ENCODE data around the gene CCDC93. TPM values are rescaled to one million over a fixed set of nuclear protein-coding genes. Genes with fewer than 3 reads are reported as not detected.

The CCDC93 gene
- total RNA-seq, 6 experiments from 2014 or later: 13.4 to 17.2 (median 14.4) TPM

DNA sequence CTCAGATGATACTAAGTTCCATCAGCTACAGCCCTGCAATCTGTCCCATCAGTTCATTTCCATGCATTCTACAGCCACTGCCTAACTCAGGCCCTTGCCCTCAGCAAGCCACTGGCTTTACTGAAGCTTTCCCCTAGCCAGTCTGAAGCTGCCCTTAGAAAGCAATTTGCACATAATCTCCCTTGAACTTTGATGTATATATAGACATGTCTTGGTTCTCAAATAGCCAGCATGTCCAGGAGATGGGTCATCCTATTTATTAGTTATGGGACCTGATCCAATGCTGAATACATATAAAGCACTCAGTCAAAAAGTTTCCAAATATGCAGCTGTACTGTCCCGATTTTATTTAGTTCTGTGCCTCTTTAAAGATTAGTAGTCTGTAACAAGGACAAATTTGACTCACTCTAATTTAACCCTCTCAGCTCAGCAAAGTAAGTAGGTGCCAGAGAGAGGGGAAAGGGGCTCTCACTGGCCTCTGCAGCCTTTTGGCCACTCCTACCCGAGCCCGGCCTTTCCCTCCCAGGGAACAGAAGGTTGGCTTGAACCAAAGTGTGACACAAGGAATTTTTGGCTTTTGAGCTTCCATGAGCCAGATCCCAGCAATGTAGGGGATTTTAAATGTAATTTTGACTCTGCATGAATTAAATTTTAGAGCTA lies 70.7 kb downstream of the CCDC93 start:
- Mint-ChIP-seq H3K4me3 (peak overlapping the region; percentile 58), H3K27ac (peak overlapping the region; percentile 86), H3K27me3 (ENCODE audit: insufficient read depth) (no peaks in the 10 kb centered on the region), H3K9me3 (no peaks in the 10 kb centered on the region), H3K36me3 (ENCODE audit: low read depth) (peaks cover 53% of the 10 kb centered on the region), H3K4me1 (ENCODE audit: low read depth) (peaks cover 68% of the 10 kb centered on the region)
- peak; percentile 92 for DNase-seq
- no peak for TF ChIP-seq CTCF (IDR thresholded peaks at IDR 0.05)

GRCh38 chr2:117942551-117942950 lies 71.3 kb downstream of the CCDC93 start:
- H3K9me3 Mint-ChIP-seq: no peaks in the 10 kb centered on the region
- TF ChIP-seq CTCF (IDR thresholded peaks at IDR 0.05): no peak
- peak overlapping the region; percentile 86 for H3K27ac Mint-ChIP-seq
- H3K4me3 Mint-ChIP-seq: peak overlapping the region; percentile 58
- DNase-seq: peak; percentile 28
- H3K4me1 Mint-ChIP-seq (ENCODE audit: low read depth): peaks cover 68% of the 10 kb centered on the region
- peaks cover 50% of the 10 kb centered on the region for H3K36me3 Mint-ChIP-seq (ENCODE audit: low read depth)
- no peaks in the 10 kb centered on the region for H3K27me3 Mint-ChIP-seq (ENCODE audit: insufficient read depth)

DNA sequence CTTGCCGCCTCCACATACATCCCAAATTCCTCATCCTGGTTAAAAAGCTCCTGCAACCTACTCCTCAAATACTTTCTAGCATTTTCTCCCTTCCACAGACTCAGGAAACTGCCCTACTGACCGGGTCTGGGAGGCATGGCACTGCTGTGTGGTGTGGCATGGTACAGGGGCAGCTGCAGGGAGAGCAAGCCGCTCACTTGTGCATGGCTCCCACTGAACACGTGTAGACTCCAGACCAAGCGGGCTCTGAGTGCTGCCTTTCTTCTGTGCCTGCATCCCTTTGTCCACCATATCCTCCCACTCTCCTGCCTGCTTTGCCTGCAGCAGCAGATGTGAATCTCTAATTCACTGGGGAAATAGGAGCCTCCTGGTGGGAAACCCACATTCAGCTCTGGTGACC lies 72.2 kb downstream of the CCDC93 start:
- TF ChIP-seq CTCF (IDR thresholded peaks at IDR 0.05): no peak
- Mint-ChIP-seq H3K36me3 (ENCODE audit: low read depth) (peaks cover 43% of the 10 kb centered on the region), H3K4me3 (no peak overlapping the region), H3K4me1 (ENCODE audit: low read depth) (peaks cover 68% of the 10 kb centered on the region), H3K9me3 (no peaks in the 10 kb centered on the region), H3K27ac (peak overlapping the region; percentile 86), H3K27me3 (ENCODE audit: insufficient read depth) (no peaks in the 10 kb centered on the region)
- DNase-seq: no peak

GRCh38 chr2:117940436-117940835 lies 73.4 kb downstream of the CCDC93 start:
- Mint-ChIP-seq H3K4me3 (no peak overlapping the region), H3K27me3 (ENCODE audit: insufficient read depth) (no peaks in the 10 kb centered on the region), H3K9me3 (no peaks in the 10 kb centered on the region), H3K27ac (peak overlapping the region; percentile 44; the same call in 1 of the 2 replicates), H3K4me1 (ENCODE audit: low read depth) (peaks cover 56% of the 10 kb centered on the region), H3K36me3 (ENCODE audit: low read depth) (peaks cover 30% of the 10 kb centered on the region)
- DNase-seq: no peak
- no peak for TF ChIP-seq CTCF (IDR thresholded peaks at IDR 0.05)

GRCh38 chr2:117938611-117939010 lies 75.3 kb downstream of the CCDC93 start:
- peaks cover 37% of the 10 kb centered on the region for H3K4me1 Mint-ChIP-seq (ENCODE audit: low read depth)
- H3K27me3 Mint-ChIP-seq (ENCODE audit: insufficient read depth): no peaks in the 10 kb centered on the region
- TF ChIP-seq CTCF (IDR thresholded peaks at IDR 0.05): no peak
- peaks cover 34% of the 10 kb centered on the region for H3K36me3 Mint-ChIP-seq (ENCODE audit: low read depth)
- no peak for DNase-seq
- no peak overlapping the region for H3K4me3 Mint-ChIP-seq
- no peak overlapping the region for H3K27ac Mint-ChIP-seq
- no peaks in the 10 kb centered on the region for H3K9me3 Mint-ChIP-seq

Measured in HFFc6 (cell line).